Spleen (tissue), 11 donors: ENCODE measurements around the gene KCNJ16. TPM values are rescaled to one million over a fixed set of nuclear protein-coding genes. Genes with fewer than 3 reads are reported as not detected.

ENCODE experiments used
- DNase-seq: peaks from one replicate; pipeline ENCODE4 v3.0.0-alpha.2; 2020
- H3K27ac ChIP-seq, 8 donors: fragments of 200-600 bp; sonication (generic) in 7 of 8; 1 replicate in 4 of 8; 2 replicates in 4 of 8; pipeline versions ENCODE4 v1.5.0 to v1.8.0; 2016 to 2021; ENCODE audit warnings: inconsistent platforms in 4 of 8, mild to moderate bottlenecking in 4 of 8, moderate library complexity in 1 of 8
- H3K27me3 ChIP-seq, 7 donors: fragments of 200-600 bp; sonication (generic) in 6 of 7; replicated peaks in 1 of 7; 1 replicate in 4 of 7; 2 replicates in 3 of 7; pipeline versions ENCODE4 v1.5.0 to v1.8.0; 2016 to 2021; ENCODE audit warnings: inconsistent platforms in 3 of 7, mild to moderate bottlenecking in 1 of 7
- H3K36me3 ChIP-seq, 6 donors: fragments of 200-600 bp; sonication (generic) in 5 of 6; 1 replicate in 4 of 6; 2 replicates in 2 of 6; pipeline versions ENCODE4 v1.5.0 to v1.8.0; 2016 to 2021; ENCODE audit warnings: inconsistent platforms in 2 of 6
- H3K4me1 ChIP-seq, 6 donors: fragments of 200-600 bp; sonication (generic) in 5 of 6; 1 replicate in 3 of 6; 2 replicates in 3 of 6; pipeline versions ENCODE4 v1.5.0 to v1.8.0; 2016 to 2021; ENCODE audit warnings: inconsistent platforms in 3 of 6
- H3K4me3 ChIP-seq, 8 donors: fragments of 200-600 bp; sonication (generic) in 7 of 8; 1 replicate in 4 of 8; 2 replicates in 4 of 8; pipeline versions ENCODE4 v1.5.0 to v1.8.0; 2016 to 2021; ENCODE audit warnings: inconsistent platforms in 4 of 8, mild to moderate bottlenecking in 4 of 8, moderate library complexity in 2 of 8
- H3K9me3 ChIP-seq, 8 donors: fragments of 200-600 bp; sonication (generic) in 7 of 8; 1 replicate in 4 of 8; 2 replicates in 4 of 8; pipeline versions ENCODE4 v1.5.0 to v1.8.0; 2016 to 2021; ENCODE audit warnings: inconsistent platforms in 4 of 8
- POLR2A ChIP-seq, 3 donors: fragments of 450-650 bp; IDR thresholded peaks; one replicate each; pipeline ENCODE4 v1.5.1; 2017; ENCODE audit warnings: antibody characterized with exemption in 3 of 3, mild to moderate bottlenecking in 1 of 3
- POLR2AphosphoS5 ChIP-seq, 3 donors: sonication (generic); formaldehyde crosslinking; IDR thresholded peaks; one replicate each; pipeline ENCODE4 v1.5.1; 2017; ENCODE audit warnings: antibody characterized with exemption in 3 of 3
- WGBS, 5 donors: extraction: QIAGEN DNeasy Blood & Tissue Kit in 3 of 5; methylation state at CpG; one replicate each; pipeline versions ENCODE4 v1.1.5 to v1.1.7; 2013 to 2018; 5-methylcytosine and 5-hydroxymethylcytosine counted together
- intact Hi-C: fragments of 100-400 bp; cut with DNase I; formaldehyde crosslinking; loops from one replicate; pipeline ENCODE4 v1.15.0; 2023; ENCODE audit warnings: low total_unique reads
- polyA plus RNA-seq, 3 donors: library from polyadenylated mRNA; stranded (reverse); fragments of 200-250 nt; gene quantifications; one replicate each; pipeline ENCODE4 v1.2.1, GENCODE V29; 2013
- total RNA-seq, 7 donors: library from RNA; depleted of rRNA in 3 of 7; stranded (reverse); fragments of >200 nt in 3 of 7; fragmentation: NEBNext Ultra II Directional in 4 of 7; extraction: Animal tissue kit (Norgen Biotek cat#: 25700) in 4 of 7; gene quantifications; one replicate each; pipeline versions ENCODE4 v1.1.0 to v1.2.1, GENCODE V29; 2016 to 2021
- TF ChIP-seq, protein P1 (sequence below), 11 experiments: fragments of 200-600 bp in 7 of 11; fragments of 450-650 bp in 4 of 11; sonication (generic) in 4 of 11; IDR thresholded peaks in 8 of 11; conservative IDR thresholded peaks in 3 of 11; 1 replicate in 7 of 11; 2 replicates in 4 of 11; pipeline versions ENCODE4 v1.4.0 to v1.8.0; 2016 to 2021; ENCODE audit warnings: antibody characterized with exemption in 11 of 11, inconsistent platforms in 4 of 11, mild to moderate bottlenecking in 1 of 11
- donor health status: healthy with polysubstance abuse.
- donor health status: DM: no; HTN: no; CAD: no; lungs with moderate emphysema.
- donor health status: DM: no; HTN: no; CAD: no.
- donor health status: Bipolar disorder and iron deficiency.
- donor health status: healthy.
- donor health status: DM: no; HTN: no; CAD: no.
- donor health status: DM: yes; HTN: yes; CAD: no.

Gene KCNJ16
- total and polyA plus RNA-seq, 10 donors: 0.12 to 2.2 (median 0.86) TPM

DNA sequence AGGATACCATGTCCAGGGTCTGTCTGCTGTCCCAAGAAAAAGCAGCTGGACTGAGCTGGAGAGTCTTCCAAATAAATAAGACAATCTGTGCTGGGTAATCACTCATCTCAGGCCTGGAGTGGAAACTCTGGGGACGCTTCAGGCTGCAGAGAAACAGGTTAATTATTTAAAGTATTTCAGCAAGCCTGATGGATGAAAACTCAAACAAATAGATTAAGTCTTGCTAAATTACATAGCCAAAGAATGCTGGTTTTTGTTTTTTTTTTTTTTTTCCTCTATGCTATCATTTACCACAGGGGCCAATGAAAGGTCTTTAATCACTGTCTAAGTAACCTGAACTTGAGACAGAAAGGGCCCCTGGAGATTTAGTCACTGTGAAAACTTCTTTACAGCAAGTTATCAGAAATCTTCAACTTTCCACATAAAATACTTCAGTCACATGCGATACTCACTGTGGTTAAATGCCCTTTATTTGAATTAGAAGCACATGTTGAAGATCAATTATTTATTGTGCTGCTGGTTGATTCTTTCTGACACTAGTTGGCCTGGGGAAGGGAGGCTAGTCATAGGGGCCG is 63.4 kb downstream of the KCNJ16 start:
- TF ChIP-seq, protein P1, sequence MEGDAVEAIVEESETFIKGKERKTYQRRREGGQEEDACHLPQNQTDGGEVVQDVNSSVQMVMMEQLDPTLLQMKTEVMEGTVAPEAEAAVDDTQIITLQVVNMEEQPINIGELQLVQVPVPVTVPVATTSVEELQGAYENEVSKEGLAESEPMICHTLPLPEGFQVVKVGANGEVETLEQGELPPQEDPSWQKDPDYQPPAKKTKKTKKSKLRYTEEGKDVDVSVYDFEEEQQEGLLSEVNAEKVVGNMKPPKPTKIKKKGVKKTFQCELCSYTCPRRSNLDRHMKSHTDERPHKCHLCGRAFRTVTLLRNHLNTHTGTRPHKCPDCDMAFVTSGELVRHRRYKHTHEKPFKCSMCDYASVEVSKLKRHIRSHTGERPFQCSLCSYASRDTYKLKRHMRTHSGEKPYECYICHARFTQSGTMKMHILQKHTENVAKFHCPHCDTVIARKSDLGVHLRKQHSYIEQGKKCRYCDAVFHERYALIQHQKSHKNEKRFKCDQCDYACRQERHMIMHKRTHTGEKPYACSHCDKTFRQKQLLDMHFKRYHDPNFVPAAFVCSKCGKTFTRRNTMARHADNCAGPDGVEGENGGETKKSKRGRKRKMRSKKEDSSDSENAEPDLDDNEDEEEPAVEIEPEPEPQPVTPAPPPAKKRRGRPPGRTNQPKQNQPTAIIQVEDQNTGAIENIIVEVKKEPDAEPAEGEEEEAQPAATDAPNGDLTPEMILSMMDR (IDR thresholded peaks at IDR 0.05 in 8 of 11, conservative IDR thresholded peaks at IDR 0.05 in 3 of 11): no peak
- TF ChIP-seq POLR2AphosphoS5 (IDR thresholded peaks at IDR 0.05) (no peak), POLR2A (IDR thresholded peaks at IDR 0.05) (no peak)
- no peak for DNase-seq
- no peak overlapping the region for H3K4me3 ChIP-seq
- H3K27ac ChIP-seq: no peak overlapping the region
- H3K27me3 ChIP-seq: no peaks in the 10 kb centered on the region
- H3K9me3 ChIP-seq: no peaks in the 10 kb centered on the region
- intact Hi-C loops: no loop called here
- H3K36me3 ChIP-seq: no peaks in the 10 kb centered on the region
- WGBS, 5 donors: 76 to 93% (median 90%) methylated on average over 3 of the region's 3 CpGs
- peaks cover 0 to 14% (median 11%) of the 10 kb centered on the region in 6 donors for H3K4me1 ChIP-seq

DNA sequence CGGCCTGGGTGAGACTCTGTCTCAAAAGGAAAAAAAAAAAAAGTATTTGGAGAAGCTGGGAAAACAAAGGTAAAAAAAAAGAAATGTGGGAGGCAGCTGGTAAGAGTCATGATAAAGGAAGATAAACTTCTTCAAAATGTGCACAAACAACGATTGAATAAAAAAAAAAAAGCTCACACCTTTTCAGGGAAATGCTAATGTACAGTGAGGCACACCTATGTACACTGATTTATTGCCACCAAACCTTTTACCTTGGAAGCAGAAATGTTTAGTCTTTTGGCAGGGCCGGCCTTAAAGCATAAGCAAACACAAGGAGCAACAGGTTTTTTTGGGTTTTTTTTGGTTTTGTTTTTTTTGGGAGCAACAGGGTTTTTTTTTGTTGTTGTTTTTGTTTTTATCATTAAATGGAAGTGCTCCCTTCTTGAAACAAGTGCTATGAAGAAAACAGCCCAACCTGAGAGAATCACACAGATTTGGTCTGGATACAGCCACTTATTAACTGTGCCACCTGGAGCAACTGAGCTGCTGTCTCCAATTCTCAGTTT is 64.5 kb downstream of the KCNJ16 start:
- intact Hi-C loops: no loop called here
- WGBS, 5 donors: 48 to 82% (median 52%) methylated on average over 3 of the region's 3 CpGs
- no peak for TF ChIP-seq POLR2A (IDR thresholded peaks at IDR 0.05)
- peaks cover 0 to 19% (median 13%) of the 10 kb centered on the region in 6 donors for H3K4me1 ChIP-seq
- no peaks in the 10 kb centered on the region for H3K9me3 ChIP-seq
- no peaks in the 10 kb centered on the region for H3K27me3 ChIP-seq
- no peaks in the 10 kb centered on the region for H3K36me3 ChIP-seq
- no peak overlapping the region for H3K4me3 ChIP-seq
- no peak overlapping the region for H3K27ac ChIP-seq
- DNase-seq: no peak

DNA sequence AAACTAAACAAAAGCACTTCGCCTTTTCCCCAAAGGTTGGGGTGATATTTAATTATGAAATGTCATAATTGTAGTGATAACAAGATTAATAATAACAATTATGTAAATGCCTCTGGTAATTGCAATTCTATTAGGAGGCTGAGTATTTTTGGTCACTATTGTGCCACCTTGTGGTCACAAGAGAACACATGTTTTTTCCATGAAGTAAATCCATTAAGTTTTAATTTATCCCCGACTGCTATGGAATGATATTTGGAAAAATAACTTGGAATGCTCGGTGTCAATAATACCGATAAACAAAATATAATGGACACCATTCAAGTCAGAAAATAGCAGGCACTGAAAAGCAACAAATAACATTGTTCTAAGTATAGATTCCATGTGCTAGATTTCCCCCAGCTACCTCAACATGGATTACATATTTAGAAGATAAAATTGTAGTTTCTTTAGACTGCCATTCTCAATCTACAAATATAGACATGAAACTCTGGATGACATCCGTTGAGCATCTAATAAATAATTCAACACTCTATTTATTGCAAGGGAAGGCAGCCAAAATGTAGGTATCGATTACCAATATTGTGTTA is 69.3 kb downstream of the KCNJ16 start:
- peaks cover 0 to 6% (median 2%) of the 10 kb centered on the region in 6 donors for H3K4me1 ChIP-seq
- H3K27me3 ChIP-seq: no peaks in the 10 kb centered on the region
- intact Hi-C loops: loop anchor here (10.0 kb wide), 3 partner anchors 80 to 570 kb away; no protein-coding TSS in a partner anchor
- no peaks in the 10 kb centered on the region for H3K36me3 ChIP-seq
- WGBS, 5 donors: 29 to 39% (median 30%) methylated on average over 6 of the region's 6 CpGs
- H3K9me3 ChIP-seq: no peaks in the 10 kb centered on the region
- DNase-seq: no peak
- H3K4me3 ChIP-seq: no peak overlapping the region
- TF ChIP-seq POLR2AphosphoS5 (IDR thresholded peaks at IDR 0.05): no peak
- TF ChIP-seq, protein P1 (IDR thresholded peaks at IDR 0.05 in 8 of 11, conservative IDR thresholded peaks at IDR 0.05 in 3 of 11): peak in 10 of 11 experiments; percentile 21 to 67 (median 64)
- H3K27ac ChIP-seq: no peak overlapping the region

DNA sequence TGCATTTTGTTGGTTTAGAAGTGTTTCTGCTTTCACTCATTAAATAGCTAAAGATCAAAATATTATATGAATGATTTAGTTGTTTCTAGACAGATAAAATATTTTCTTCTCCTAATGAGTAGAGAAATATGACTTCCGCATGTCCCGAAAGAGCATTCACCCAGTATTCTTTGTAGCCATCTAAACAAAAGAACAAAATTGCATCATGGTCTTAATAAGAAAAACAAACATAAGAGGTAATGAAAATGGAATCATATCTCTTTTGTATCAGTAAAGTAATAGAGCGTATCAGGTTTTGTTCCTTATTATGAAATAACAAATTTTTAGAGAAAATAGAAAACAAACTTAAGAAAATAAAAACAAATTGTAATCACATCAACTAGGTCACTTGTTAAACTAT is 78.2 kb downstream of the KCNJ16 start:
- Histone ChIP-seq H3K4me3 (no peak overlapping the region), H3K27ac (no peak overlapping the region), H3K36me3 (no peaks in the 10 kb centered on the region), H3K4me1 (no peaks in the 10 kb centered on the region), H3K9me3 (no peaks in the 10 kb centered on the region), H3K27me3 (no peaks in the 10 kb centered on the region)
- 94 to 100% (median 96%) methylated on average over 3 of the region's 3 CpGs for WGBS, 5 donors
- TF ChIP-seq POLR2AphosphoS5 (IDR thresholded peaks at IDR 0.05): no peak
- TF ChIP-seq, protein P1 (IDR thresholded peaks at IDR 0.05 in 8 of 11, conservative IDR thresholded peaks at IDR 0.05 in 3 of 11): no peak
- TF ChIP-seq POLR2A (IDR thresholded peaks at IDR 0.05): no peak
- no peak for DNase-seq
- intact Hi-C loops: no loop called here
